HepG2 (cell line): Measurements from ENCODE around the gene GRB7. TPM values are rescaled to one million over a fixed set of nuclear protein-coding genes. Genes with fewer than 3 reads are reported as not detected.

Experiments used
- AGO2 ChIP-seq: fragments of 200-400 bp; formaldehyde crosslinking; optimal IDR thresholded peaks from 2 replicates; pipeline ENCODE3; 2017; ENCODE audit warnings: mild to moderate bottlenecking, low read depth, low read length, moderate library complexity
- ELF1 ChIP-seq: sonication (generic); formaldehyde crosslinking; IDR thresholded peaks from 2 replicates; pipeline ENCODE4 v1.4.0; 2020; ENCODE audit warnings: missing genetic modification reagents
- HCFC1 ChIP-seq: fragments of 150-350 bp; IDR thresholded peaks from 2 replicates; pipeline ENCODE4 v1.6.1; 2014; ENCODE audit warnings: low read depth, low read length
- HMG20B ChIP-seq: conservative IDR thresholded peaks from 2 replicates; pipeline ENCODE4 v1.6.1; 2016; ENCODE audit warnings: missing genetic modification reagents, missing compliant biosample characterization
- HNRNPK ChIP-seq: fragments of 200-400 bp; formaldehyde crosslinking; IDR thresholded peaks from 2 replicates; pipeline ENCODE4 v1.6.1; 2018; ENCODE audit warnings: low read length, low read depth, moderate library complexity, mild to moderate bottlenecking; ENCODE audit not compliant: poor library complexity, severe bottlenecking
- HNRNPUL1 ChIP-seq: fragments of 200-400 bp; formaldehyde crosslinking; IDR thresholded peaks from 2 replicates; pipeline ENCODE4 v1.6.1; 2017; ENCODE audit warnings: low read depth, mild to moderate bottlenecking, low read length, moderate library complexity
- KLF13 ChIP-seq: sonication (generic); formaldehyde crosslinking; IDR thresholded peaks from 2 replicates; pipeline ENCODE4 v1.4.0; 2020; ENCODE audit warnings: mild to moderate bottlenecking, missing genetic modification reagents
- MATR3 ChIP-seq: sonication (generic); formaldehyde crosslinking; IDR thresholded peaks from 2 replicates; pipeline ENCODE4 v1.4.0; 2020; ENCODE audit warnings: missing genetic modification reagents
- REPIN1 ChIP-seq: sonication (generic); formaldehyde crosslinking; IDR thresholded peaks from 2 replicates; pipeline ENCODE4 v1.8.0; 2022; ENCODE audit warnings: missing genetic modification reagents, low read depth, mild to moderate bottlenecking, borderline replicate concordance
- RXRB ChIP-seq: IDR thresholded peaks from 2 replicates; pipeline ENCODE4 v1.6.1; 2016; ENCODE audit warnings: borderline replicate concordance, missing genetic modification reagents, missing compliant biosample characterization
- SMC3 ChIP-seq: IDR thresholded peaks from 2 replicates; pipeline ENCODE4 v1.6.1; 2011; ENCODE audit warnings: low read length, improper control_type of control experiment
- SNAPC5 ChIP-seq: sonication (generic); formaldehyde crosslinking; IDR thresholded peaks from 2 replicates; pipeline ENCODE4 v1.8.1; 2023; ENCODE audit warnings: mild to moderate bottlenecking, missing genetic modification reagents, borderline replicate concordance
- SRSF1 ChIP-seq: fragments of 200-400 bp; formaldehyde crosslinking; optimal IDR thresholded peaks from 2 replicates; pipeline ENCODE3; 2017; ENCODE audit warnings: mild to moderate bottlenecking, low read depth, low read length, moderate library complexity
- TFDP2 ChIP-seq: sonication (generic); formaldehyde crosslinking; IDR thresholded peaks from 2 replicates; pipeline ENCODE4 v1.4.0; 2020; ENCODE audit warnings: missing genetic modification reagents
- TOE1 ChIP-seq: sonication (generic); formaldehyde crosslinking; IDR thresholded peaks from 2 replicates; pipeline ENCODE4 v1.4.0; 2020; ENCODE audit warnings: mild to moderate bottlenecking, missing genetic modification reagents
- ZGPAT ChIP-seq: IDR thresholded peaks from 2 replicates; pipeline ENCODE4 v1.6.1; 2016; ENCODE audit warnings: mild to moderate bottlenecking
- ZNF121 ChIP-seq: sonication (generic); formaldehyde crosslinking; IDR thresholded peaks from 2 replicates; pipeline ENCODE4 v1.5.0; 2020; ENCODE audit warnings: mild to moderate bottlenecking, missing genetic modification reagents
- ZNF580 ChIP-seq: IDR thresholded peaks from 2 replicates; pipeline ENCODE4 v1.6.1; 2016; ENCODE audit warnings: low read depth, borderline replicate concordance
- ZNF691 ChIP-seq: sonication (generic); formaldehyde crosslinking; IDR thresholded peaks from 2 replicates; pipeline ENCODE4 v1.4.0; 2020; ENCODE audit warnings: missing genetic modification reagents, low read depth, mild to moderate bottlenecking, borderline replicate concordance
- ZNF781 ChIP-seq: sonication (generic); formaldehyde crosslinking; IDR thresholded peaks from 2 replicates; pipeline ENCODE4 v1.5.1; 2020; ENCODE audit warnings: borderline replicate concordance, mild to moderate bottlenecking, missing genetic modification reagents; ENCODE audit errors: not compliant biosample characterization
- ZNF790 ChIP-seq: sonication (generic); formaldehyde crosslinking; IDR thresholded peaks from 2 replicates; pipeline ENCODE4 v1.8.0; 2022; ENCODE audit warnings: missing genetic modification reagents, mild to moderate bottlenecking, borderline replicate concordance
- ZSCAN31 ChIP-seq: sonication (generic); formaldehyde crosslinking; IDR thresholded peaks from 2 replicates; pipeline ENCODE4 v1.5.0; 2020; ENCODE audit warnings: low read depth, mild to moderate bottlenecking, missing genetic modification reagents
- ZZZ3 ChIP-seq: sonication (generic); formaldehyde crosslinking; IDR thresholded peaks from 2 replicates; pipeline ENCODE4 v1.4.0; 2020; ENCODE audit warnings: missing genetic modification reagents, mild to moderate bottlenecking, borderline replicate concordance
- polyA plus RNA-seq, 8 experiments: library from polyadenylated mRNA; depleted of rRNA in 3 of 8; stranded (reverse) in 7 of 8; unstranded in 1 of 8; fragments of >200 nt; fragmentation: Illumina TruSeq in 4 of 8; extraction: Trizol in 4 of 8; gene quantifications; 2 replicates each; pipeline versions ENCODE4 v1.2.1 to v1.2.3, GENCODE V29; 2011 to 2016; ENCODE audit warnings: low read depth in 4 of 8, missing spikeins in 1 of 8, mixed read lengths in 1 of 8; ENCODE audit not compliant: insufficient read depth in 1 of 8
- total RNA-seq, 5 experiments: library from RNA; depleted of rRNA; stranded (reverse); fragments of >200 nt; fragmentation: Illumina TruSeq; extraction: Trizol; gene quantifications; 2 replicates each; pipeline ENCODE4 v1.2.3, GENCODE V29; 2016; ENCODE audit warnings: low read depth in 1 of 5

The GRB7 gene
- total and polyA plus RNA-seq, 2 of the 13 experiments (the other 11 are each of a cell fraction or from before 2014, with no cell fraction given) = 60.2 to 77.7 TPM

- TF ChIP-seq SNAPC5 (CRISPR knock-in tag) (no peak), RXRB (CRISPR knock-in tag) (peak; percentile 67), MATR3 (CRISPR knock-in tag) (no peak), HNRNPUL1 (no peak), REPIN1 (CRISPR knock-in tag) (peak; percentile 71; the same call in 1 of the 2 replicates), ZNF691 (CRISPR knock-in tag) (peak; percentile 93), HNRNPK (no peak), ZNF781 (CRISPR knock-in tag) (no peak), ZZZ3 (CRISPR knock-in tag) (peak; percentile 49; the same call in 1 of the 2 replicates), TFDP2 (CRISPR knock-in tag) (no peak), KLF13 (no peak), AGO2 (no peak), ZNF580 (CRISPR knock-in tag) (no peak), HMG20B (CRISPR knock-in tag) (no peak; the same call in 1 of the 2 replicates), ZNF790 (CRISPR knock-in tag) (0 out of 2 replicates have a peak, but pooled peaks have one; percentile 43), TOE1 (no peak), ZGPAT (CRISPR knock-in tag) (no peak), SRSF1 (no peak), ELF1 (CRISPR knock-in tag) (peak; percentile 63), ZSCAN31 (CRISPR knock-in tag) (no peak), HCFC1 (no peak), ZNF121 (CRISPR knock-in tag) (no peak), SMC3 (peak; percentile 12; the same call in 1 of the 2 replicates)
Observed at GRCh38 chr17:39702901-39703893, 34.5 kb upstream of the GRB7 start (continued).
